ENCODE results near the gene MT1F.
"Not testable (repeated sequence)": the region's sequence is repeated elsewhere in the genome, so short reads cannot be mapped to it uniquely, and the experiment has no call there.

Gene MT1F

DNA sequence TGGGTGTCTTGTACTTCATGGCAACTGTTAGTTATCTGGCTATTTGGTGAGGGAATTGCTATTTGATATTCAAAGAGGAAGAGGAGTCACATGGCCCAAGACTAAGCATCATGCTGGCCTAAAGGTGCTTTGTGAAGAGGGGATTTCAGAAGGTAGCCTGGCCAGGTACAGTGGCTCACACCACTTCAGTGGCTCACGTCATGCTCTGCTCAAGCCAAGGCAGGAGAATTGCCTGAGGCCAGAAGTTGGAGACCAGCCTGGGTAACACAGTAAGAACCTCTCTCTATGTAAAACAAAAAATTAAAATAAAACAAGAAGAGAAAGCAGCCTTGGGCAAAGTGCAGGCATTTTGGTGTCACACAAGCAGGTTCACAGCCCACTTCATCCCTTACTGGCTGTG, 12.4 kb upstream of the MT1F start:
- no peak for DNase-seq (ENCODE audit: low read depth in 2 of 2)

DNA sequence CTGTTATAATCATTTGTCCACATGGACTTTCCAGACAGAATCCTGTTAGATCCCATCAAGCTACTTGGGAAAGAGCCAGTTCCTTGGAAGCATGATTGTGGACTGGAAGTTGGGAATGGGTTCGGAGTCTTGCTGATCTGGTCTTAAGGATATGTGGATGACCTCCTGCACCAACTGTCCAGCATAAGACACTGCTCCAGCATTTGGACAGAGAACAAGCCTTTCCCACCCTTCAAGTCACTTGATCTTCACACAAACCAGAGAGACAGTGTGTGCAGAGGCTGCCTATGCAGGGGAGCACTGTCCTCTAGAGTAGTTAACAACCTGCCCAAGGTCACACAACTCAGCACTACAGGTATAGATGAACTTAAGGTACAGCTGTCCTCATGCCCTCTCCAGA, 11.9 kb upstream of the MT1F start:
- DNase-seq (ENCODE audit: low read depth in 2 of 2): no peak

DNA sequence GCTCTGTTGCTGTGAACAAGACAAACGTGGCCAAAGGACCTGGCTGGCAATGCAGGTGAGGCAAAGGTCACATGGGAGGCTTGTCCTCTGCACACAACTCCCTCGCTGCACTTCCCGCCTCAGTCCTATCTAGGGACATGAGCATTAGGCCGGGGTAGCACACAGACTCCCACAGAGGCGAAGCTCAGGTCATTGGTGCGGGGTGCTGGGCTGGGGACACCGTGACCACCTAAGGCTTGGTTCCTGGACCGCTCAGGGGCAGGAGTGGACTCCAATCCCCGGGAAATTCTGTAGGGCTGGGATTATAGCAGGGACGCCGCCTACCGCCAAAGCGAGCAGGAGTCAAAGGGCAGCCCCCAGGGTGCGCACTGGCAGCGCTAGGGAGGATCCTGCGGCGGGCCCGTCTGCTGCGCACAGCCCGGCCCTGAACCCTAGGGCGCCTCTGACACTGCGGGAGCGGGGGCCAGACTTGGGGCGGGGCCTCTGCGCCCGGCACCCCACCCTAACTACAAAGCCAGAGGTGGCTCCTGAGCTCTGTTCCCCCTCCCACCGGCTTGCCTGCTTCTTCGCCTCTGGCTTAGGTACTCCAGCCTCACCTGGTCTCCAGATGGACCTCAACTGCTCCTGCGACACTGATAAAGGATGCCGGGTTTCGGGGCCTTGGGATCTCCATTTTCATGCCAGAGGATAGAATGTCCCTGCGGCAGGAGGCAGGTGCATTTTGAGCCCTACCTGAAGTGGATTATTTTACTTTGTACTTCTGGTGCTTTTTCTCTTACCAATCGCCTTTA, 9.9 kb upstream of the MT1F start:
- no peak for DNase-seq (ENCODE audit: low read depth in 2 of 2)

DNA sequence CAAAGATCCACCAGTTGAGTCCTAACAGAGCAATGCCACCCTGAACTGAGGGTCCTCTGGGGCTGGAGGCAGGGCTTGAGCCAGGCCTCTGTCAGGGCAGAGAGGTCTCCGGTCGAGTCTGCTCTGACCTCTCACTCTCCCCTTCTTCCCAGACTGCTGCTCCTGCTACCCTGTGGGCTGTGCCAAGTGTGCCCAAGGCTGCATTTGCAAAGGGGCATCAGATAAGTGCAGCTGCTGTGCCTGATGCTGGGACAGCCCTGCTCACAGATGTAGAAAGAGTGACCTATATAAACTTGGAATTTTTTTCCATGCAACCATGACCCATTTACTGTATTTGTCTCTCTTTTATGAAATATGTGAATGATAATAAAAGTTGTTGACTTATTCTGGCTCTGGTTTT, 8.5 kb upstream of the MT1F start:
- DNase-seq (ENCODE audit: low read depth in 2 of 2): no peak

DNA sequence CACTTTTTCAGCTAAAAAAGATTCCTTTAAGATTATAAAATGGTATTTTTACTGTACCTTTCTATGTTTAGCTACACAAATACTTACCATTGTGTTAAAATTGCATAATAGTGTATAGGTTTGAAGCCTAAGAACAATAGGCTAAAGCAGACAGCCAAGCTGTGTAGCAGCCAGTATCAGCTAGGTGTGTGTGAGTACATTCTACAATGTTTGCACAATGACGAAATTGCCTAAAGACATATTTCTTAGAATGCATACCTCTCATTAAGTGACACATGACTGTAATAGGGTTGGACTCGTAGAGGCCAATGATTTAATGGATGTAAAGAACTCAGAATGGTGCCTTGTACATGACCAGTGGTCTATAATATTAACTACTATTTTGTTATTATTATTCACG, 7.9 kb upstream of the MT1F start:
- DNase-seq (ENCODE audit: low read depth in 2 of 2): no peak

DNA sequence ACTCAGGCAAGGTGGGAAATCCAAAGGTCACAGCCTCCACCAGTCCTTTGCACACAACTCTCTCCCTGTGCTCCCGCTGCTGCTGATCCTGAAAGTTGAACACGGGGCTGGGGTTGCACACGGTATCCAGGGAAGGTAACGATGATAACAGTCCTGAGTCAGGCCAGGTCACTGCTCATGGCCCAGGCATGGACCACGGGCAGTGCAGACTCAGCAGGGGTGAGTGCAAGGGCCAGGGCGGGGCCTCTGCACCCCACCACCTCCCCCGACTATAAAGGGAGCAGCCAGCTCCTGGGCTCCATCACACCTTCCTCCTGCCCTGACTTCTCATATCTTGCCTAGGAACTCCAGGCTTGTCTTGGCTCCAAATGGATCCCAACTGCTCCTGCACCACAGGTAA, 6.2 kb upstream of the MT1F start, which contains the start of gene MT1B:
Gene MT1B (plus strand): TSS at position 301 of the 400 bp plus-strand sequence. CDS start 68 bp downstream, at position 369.
- no peak for DNase-seq (ENCODE audit: low read depth in 2 of 2)

DNA sequence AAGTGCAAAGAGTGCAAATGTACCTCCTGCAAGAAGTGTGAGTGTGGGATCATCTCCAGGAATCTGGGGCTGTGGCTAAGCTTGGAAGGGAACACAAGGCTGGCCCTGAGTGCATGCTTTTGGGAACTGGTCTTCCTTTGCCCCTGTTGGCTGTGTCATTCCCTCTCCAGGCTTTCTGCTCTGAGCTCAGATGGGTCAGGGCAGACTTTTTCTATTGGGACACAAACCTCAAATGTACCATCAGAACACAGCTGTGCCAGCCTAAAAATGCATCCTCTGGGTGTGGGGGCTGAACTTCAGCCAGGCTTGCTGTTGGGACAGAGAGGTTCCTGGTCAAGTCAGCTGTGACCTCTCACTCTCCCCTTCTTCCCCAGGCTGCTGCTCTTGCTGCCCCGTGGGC, 5.2 kb upstream of the MT1F start:
- no peak for DNase-seq (ENCODE audit: low read depth in 2 of 2)

DNA sequence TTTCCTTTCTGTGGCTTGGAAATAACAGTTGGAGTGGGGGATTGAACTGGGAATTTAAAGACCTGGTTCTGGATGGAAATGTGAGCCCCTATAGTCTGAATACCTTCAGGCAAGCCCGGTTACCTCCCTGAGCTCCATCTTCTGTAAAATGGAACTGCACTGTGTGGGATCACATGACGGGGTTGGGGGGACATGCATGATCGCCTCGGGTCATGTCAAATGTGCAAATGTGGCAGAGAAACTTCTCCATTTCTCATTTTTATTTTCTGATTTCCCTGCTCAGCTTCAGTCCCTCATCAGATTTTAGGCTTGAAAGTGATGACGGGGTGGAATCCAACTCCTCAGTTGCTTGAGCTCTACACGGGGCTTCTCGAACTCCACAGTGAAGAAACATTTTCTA, 4.5 kb upstream of the MT1F start:
- no peak for DNase-seq (ENCODE audit: low read depth in 2 of 2)

DNA sequence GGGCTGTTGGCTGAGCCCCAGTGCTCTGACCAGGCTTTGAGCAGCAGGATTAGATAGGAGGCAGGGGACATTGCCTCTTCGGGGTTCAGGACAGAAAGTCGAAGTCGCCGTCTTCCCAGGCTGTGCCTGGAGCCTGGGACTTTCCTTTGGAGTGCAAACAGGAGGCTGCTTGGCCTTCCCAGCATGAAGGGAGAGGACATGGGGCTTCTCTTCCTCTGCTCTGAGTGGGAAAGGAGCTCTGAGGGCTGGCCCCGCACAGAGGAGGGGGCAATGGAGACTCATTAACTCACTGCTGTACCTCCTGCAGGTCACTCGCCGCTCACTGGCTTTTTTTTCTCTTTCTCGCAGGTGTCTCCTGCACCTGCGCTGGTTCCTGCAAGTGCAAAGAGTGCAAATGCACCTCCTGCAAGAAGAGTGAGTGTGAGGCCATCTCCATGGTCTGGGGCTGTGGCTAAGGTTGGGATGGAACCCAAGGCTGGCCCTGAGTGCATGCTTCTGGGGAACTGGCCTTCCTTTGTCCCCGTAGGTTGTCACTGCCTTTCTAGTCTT, 642 bp downstream of the MT1F start:
- DNase-seq (ENCODE audit: low read depth in 2 of 2): no peak

DNA sequence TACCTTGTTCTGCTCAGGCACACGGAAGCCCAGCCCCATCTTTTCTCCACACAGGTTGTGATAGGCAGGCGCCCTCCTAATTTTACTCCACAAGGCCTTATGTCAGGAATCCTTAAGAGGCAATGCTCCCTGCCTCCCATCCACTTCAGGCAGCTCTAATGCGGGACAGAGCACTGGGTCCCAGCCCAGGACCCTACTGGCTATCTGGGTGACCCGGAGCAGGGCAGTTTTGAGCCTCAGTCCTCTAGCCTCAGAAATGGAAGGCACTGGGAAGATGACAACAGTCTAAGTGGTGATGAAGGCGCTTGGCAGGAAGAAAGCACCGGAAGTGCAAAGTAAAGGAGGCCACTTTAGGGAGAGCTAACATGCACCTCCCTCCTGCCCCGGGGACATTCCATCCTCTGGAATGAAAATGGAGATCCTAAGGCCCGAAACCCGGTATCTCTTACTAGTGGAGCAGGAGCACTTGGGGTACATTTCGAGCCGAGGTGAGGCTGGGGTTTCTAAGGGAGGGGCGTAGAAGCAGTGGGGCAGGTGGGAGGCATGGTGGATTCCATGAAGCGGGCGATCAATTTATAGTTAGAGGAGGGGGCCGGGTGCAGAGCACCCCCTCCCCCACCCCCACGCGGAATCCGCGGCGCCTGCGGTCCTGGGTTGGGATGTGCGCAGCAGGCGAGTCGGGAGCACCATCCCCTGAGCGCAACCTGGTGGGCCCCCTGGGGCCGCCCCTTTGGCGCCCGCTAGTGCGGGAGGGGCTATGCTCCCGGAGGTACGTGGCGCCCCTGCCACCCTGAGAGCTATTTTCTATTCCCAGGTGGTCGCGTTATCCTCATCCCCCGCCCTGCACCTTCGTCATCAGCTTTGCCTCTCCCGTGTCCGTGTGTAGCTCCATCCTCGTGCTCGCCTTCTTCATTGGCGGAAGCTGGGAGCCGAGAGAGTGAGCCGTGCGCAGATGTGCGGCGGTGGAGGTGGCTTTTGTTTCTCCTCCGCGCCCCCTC, 4.9 kb downstream of the MT1F start:
- no peak for DNase-seq (ENCODE audit: low read depth in 2 of 2)

DNA sequence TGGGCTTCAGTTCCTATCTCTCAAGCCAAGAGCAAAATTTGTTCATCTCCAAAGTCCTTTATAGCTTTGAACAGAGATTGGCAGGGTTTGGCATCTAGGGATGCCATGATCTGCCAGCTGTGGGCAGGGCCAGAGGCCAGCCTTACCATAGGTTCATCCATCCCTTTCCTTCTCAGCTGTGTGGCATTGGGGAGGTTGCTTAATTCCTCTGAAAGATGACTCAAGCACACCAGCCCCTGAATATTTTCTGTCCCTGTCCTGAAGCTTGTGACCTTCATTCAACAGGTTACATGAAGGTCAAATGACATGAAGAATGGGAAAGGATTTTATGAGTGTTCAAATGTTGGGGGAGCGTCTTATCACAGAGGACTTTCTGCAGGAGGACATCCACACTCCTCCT, 6.7 kb downstream of the MT1F start:
- no peak for DNase-seq (ENCODE audit: low read depth in 2 of 2)

DNA sequence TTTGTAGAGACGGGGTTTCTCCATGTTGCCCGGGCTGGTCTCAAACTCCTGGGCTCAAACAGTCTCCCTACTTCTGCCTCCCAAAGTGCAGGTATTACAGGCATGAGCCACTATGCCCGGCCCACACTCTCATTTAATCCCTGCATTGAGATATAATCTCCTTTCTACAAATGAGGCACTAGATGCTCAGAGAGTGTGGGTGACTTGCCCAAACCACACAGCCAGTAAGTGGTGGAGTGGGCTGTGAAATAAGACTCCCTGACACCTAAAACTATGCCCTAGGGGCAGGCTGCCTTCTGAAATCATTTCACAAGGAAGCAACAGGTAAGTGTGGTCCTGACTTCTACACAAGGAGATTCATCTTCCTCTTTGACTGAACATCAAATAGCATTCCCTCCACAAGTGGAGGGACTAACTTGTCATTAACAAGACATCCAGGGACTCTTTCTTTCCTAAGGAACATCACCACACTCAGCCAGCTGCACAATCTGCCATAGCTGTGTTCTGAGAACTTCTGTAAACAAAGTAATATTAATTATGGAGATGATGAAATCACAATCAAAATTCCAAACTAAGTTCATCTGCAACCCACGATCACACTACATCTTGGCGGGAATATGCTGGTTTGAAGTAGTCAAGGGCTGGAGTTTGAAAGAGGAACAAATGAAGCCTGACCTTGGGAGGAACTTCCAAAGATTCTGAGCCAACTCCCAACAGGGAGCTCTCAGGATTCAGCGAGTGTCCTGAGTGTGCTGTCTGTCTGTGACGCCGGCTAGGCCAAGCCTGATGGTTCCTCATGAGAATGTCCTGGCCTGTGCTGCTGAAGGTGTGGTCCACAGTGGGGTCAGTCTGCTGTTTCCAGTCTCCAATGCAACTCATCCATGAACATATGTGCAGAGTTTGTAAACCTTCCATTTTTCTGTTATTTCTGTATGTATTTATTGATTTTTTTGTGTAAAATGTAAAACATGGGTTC, 7.8 kb downstream of the MT1F start:
- not testable (repeated sequence) for DNase-seq (ENCODE audit: low read depth in 2 of 2)

DNA sequence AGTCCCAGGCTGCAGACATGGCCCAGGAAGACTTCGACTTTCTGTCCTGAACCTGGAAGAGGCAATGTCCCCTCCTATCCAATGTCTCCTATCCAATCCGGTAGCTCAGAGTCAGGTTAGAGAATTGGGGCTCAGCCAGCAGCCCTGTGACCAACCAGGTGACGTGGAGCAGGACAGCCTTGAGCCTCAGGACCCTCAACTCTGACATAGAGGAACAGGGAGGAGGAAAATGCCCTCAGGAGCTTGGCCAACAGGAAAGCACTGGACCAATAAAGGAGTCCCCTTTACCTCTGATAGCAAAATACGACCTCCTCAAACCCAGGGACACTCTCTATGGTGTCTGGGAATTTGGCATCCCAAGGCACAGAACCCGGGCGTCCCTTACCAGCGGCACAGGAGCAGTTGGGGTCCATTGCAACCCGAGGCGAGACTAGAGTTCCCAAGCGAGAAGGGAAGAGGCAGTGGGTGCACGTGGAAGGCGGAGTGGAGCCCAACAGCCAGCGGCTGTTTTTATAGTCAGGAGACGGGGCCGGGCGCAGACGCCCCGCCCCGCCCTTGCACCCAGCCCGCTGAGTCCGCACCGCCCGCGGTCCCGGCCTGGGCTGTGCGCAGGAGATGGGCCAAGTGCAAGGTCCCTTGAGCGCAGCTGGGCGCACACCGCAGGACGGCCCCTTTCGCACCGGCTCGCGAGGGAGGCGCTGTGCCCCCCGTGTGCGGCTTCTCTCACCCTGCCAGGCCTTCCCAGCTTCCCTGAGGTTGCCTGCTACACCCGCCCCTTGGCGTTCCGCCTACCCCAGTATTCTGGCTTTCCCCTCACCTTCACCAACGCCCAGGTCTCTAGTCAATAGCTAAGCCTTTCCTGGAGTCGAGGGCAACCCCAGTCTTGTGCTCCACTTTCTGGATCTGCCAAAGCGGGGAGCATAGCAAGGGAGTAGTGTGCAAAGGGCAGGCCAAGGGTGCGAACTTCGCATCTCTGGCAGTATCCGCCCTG, 10.1 kb downstream of the MT1F start, which contains the start of gene MT1G:
Gene MT1G (minus strand): TSS at position 485 of the 991 bp plus-strand sequence. CDS start 72 bp downstream, at position 413.
- no peak for DNase-seq (ENCODE audit: low read depth in 2 of 2)

DNA sequence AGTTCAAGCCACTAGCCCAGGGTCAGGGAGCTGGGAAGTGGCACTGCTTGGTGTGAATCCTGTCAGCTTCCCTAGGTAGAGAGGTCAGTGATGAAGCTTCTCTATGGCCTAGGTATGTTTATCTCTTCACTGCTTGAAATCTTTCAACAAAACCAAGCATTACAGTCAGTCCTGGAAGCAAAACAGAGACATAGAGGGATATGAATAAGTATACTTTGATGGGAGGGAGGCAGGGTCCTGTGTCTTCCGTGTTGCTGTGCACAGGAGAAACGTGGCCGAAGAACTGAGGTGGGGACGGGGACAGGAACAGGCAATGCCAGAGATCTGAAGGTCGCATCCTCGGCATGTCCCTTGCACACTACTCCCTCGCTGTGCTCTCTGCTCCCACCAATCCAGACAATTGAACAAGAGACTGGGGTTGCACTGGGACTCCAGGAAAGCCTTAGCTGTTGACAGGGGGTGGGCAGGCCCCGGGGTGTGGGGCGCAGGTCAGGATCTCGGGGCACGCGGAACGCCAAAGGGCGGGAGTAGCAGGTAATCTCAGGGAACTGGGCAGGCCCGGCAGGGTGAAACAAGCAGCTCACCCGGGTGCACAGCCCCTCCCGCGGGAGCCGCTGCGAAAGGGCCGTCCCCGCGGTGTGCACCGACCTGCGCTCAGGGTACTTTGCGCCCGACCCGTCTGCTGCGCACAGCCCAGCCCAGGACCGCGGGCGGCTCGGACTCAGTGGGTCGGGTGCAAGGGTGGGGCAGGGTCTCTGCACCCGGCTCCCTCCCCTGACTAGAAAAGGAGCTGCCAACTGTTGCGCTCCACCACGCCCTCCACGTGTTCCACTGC, 11.5 kb downstream of the MT1F start, which contains the start of gene MT1H:
Gene MT1H (plus strand): TSS at position 810 of the 835 bp plus-strand sequence. CDS start 71 bp downstream, outside the sequence.
- no peak for DNase-seq (ENCODE audit: low read depth in 2 of 2)

DNA sequence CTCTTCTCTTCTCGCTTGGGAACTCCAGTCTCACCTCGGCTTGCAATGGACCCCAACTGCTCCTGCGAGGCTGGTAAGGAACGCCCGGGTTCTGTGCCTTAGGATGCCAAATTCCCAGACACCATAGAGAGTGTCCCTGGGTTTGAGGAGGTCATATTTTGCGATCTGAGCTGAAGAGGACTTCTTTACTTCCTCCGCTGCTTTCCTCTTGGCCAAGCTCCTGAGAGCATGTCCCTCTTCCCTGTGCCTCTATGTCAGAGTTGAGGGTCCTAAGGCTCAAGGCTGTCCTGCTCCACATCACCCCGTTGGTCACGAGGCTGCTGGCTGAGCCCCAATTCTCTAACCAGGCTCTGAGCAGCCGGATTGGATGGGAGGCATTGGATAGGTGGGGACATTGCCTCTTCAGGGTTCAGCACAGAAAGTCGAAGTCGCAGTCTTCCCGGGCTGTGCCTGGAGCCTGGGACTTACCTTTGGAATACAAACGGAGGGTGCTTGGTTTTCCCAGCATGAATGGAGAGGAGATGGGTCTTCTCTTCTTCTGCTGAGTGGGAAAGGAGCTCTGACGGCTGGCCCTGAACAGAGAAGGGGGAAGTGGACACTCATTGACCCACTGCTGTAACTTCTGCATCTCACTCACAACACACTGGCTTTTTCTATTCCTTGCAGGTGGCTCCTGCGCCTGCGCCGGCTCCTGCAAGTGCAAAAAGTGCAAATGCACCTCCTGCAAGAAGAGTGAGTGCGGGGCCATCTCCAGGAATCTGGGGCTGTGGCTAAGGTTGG, 12.3 kb downstream of the MT1F start:
- DNase-seq (ENCODE audit: low read depth in 2 of 2): no peak

DNA sequence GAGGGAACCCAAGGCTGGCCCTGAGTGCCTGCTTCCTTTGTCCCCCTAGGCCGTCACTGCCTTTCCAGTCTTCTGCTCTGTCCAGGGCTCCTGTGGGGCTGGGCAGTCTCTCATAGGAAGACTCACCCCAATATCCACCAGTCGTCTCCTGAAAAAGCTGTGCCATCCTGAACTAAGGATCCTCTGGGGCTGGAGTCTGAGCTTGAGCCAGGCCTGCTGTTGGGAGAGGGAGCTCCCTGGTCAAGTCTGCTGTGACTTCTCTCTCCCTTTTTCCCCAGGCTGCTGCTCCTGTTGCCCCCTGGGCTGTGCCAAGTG, 12.8 kb downstream of the MT1F start:
- no peak for DNase-seq (ENCODE audit: low read depth in 2 of 2)

DNA sequence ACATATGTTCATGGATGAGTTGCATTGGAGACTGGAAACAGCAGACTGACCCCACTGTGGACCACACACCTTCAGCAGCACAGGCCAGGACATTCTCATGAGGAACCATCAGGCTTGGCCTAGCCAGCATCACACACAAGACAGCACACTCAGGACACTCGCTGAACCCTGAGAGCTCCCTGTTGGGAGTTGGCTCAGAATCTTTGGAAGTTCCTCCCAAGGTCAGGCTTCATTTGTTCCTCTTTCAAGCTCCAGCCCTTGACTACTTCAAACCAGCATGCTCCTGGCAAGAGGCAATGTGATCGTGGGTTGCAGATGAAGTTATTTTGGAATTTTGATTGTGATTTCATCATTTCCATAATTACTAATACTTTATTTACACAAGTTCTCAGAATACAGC, 13.9 kb downstream of the MT1F start:
- DNase-seq (ENCODE audit: low read depth in 2 of 2): not testable (repeated sequence)

DNA sequence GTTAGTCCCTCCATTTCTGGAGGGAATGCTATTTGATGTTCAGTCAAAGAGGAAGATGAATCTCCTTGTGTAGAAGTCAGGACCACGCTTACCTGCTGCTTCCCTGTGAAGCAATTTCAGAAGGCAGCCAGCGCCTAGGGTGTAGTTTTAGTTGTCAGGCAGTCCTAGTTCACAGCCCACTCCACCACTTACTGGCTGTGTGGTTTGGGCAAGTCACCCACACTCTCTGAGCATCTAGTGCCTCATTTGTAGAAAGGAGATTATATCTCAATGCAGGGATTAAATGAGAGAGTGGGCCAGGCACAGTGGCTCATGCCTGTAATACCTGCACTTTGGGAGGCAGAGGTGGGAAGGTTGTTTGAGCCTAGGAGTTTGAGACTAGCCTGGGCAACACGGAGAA, 14.4 kb downstream of the MT1F start:
- DNase-seq (ENCODE audit: low read depth in 2 of 2): not testable (repeated sequence)

Data from stimulated activated CD4-positive, alpha-beta T cell treated with anti-CD3 and anti-CD28 coated beads, Interleukin-15, amount 100 ng/mL, for 48 hours (primary cell).